ENCODE results near the gene TAP1. TPM values are rescaled to one million over a fixed set of nuclear protein-coding genes. Genes with fewer than 3 reads are reported as not detected.

Gene TAP1
- polyA plus RNA-seq, 2 donors = 29.3 to 34.2 TPM

- Histone ChIP-seq H3K9me3 (ENCODE audit: control insufficient read depth in 2 of 2, insufficient read depth in 1 of 2, low read depth in 1 of 2, low read length in 1 of 2) (no peaks in the 10 kb centered on the region), H3K4me3 (ENCODE audit: low read depth in 1 of 2, low read length in 2 of 2) (no peak overlapping the region), H3K27me3 (ENCODE audit: control insufficient read depth in 1 of 2, insufficient read depth in 2 of 2, low read length in 2 of 2) (no peaks in the 10 kb centered on the region), H3K4me1 (ENCODE audit: control insufficient read depth in 2 of 2, insufficient read depth in 2 of 2, low read length in 1 of 2) (peaks cover 2 to 12% of the 10 kb centered on the region in 2 donors), H3K27ac (ENCODE audit: low read depth in 2 of 2, low read length in 1 of 2) (no peak overlapping the region), H3K36me3 (ENCODE audit: control insufficient read depth in 2 of 2, insufficient read depth in 2 of 2, low read length in 1 of 2) (peaks cover 7 to 17% of the 10 kb centered on the region in 2 donors)
- WGBS, 2 donors = 87 to 89% methylated on average over 6 of the region's 6 CpGs
These were observed 11.4 kb downstream of the TAP1 start for GRCh38 chr6:32842021-32842650.

DNA sequence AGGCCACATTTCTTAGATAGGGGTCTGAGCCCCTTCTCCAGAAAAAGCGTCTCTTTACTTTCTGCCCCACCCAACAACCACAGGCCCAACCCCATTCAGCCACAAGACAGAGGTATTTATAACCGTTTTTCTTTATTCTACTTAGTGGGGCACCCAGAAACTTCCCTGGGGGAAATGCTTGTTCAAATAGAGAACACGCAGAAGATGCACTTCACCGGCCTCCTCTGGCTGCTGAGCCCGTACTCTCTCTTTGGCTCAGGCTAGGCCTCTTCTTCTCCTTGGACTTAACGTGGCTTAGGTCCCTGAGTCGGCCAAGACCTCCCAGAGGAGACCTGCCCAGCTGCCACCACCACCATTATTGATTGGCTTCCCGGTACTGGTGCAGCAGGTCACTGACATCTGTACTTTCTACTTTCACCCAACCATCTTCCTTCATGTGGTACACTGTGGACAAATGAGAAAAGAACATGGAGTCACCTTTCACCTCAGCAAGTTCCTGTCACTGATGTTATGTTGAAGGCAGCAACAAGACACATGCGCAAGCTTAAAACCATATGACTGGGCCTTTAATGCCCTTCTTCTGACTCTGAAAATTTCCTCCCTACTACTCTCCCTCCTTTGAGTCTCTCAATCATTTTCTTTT, 12.8 kb downstream of the TAP1 start:
- no peaks in the 10 kb centered on the region for H3K27me3 ChIP-seq (ENCODE audit: control insufficient read depth in 1 of 2, insufficient read depth in 2 of 2, low read length in 2 of 2)
- H3K36me3 ChIP-seq (ENCODE audit: control insufficient read depth in 2 of 2, insufficient read depth in 2 of 2, low read length in 1 of 2) = peaks cover 4 to 14% of the 10 kb centered on the region in 2 donors
- peaks cover 2 to 12% of the 10 kb centered on the region in 2 donors for H3K4me1 ChIP-seq (ENCODE audit: control insufficient read depth in 2 of 2, insufficient read depth in 2 of 2, low read length in 1 of 2)
- no peaks in the 10 kb centered on the region for H3K9me3 ChIP-seq (ENCODE audit: control insufficient read depth in 2 of 2, insufficient read depth in 1 of 2, low read depth in 1 of 2, low read length in 1 of 2)
- H3K27ac ChIP-seq (ENCODE audit: low read depth in 2 of 2, low read length in 1 of 2) = no peak overlapping the region
- H3K4me3 ChIP-seq (ENCODE audit: low read depth in 1 of 2, low read length in 2 of 2) = no peak overlapping the region
- 80 to 82% methylated on average over 9 of the region's 9 CpGs for WGBS, 2 donors

DNA sequence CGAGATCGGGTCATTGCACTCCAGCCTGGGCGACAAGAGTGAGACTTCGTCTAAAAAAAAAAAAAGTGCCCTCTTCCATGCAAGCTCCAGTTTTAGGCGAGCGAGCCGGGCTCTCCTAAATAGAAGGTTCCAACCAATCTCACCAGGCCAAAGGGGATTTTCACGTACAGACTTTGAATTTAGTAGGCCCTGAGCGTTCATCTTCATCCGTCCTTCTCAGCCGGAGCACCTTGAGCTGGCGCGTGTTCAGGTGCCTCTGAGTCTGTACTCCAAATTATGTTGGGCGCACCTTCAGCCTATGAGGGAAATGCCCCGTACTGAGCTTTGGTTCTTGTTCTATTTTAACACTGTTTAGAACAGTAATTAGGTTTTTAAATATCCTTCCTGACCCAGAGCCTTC, 14.1 kb downstream of the TAP1 start:
- H3K36me3 ChIP-seq (ENCODE audit: control insufficient read depth in 2 of 2, insufficient read depth in 2 of 2, low read length in 1 of 2) = peaks cover 0 to 20% of the 10 kb centered on the region in 2 donors
- no peaks in the 10 kb centered on the region for H3K9me3 ChIP-seq (ENCODE audit: control insufficient read depth in 2 of 2, insufficient read depth in 1 of 2, low read depth in 1 of 2, low read length in 1 of 2)
- 86 to 87% methylated on average over 15 of the region's 15 CpGs for WGBS, 2 donors
- no peak overlapping the region for H3K27ac ChIP-seq (ENCODE audit: low read depth in 2 of 2, low read length in 1 of 2)
- no peaks in the 10 kb centered on the region for H3K27me3 ChIP-seq (ENCODE audit: control insufficient read depth in 1 of 2, insufficient read depth in 2 of 2, low read length in 2 of 2)
- no peak overlapping the region for H3K4me3 ChIP-seq (ENCODE audit: low read depth in 1 of 2, low read length in 2 of 2)
- H3K4me1 ChIP-seq (ENCODE audit: control insufficient read depth in 2 of 2, insufficient read depth in 2 of 2, low read length in 1 of 2) = peaks cover 2 to 12% of the 10 kb centered on the region in 2 donors

- H3K27me3 ChIP-seq (ENCODE audit: control insufficient read depth in 1 of 2, insufficient read depth in 2 of 2, low read length in 2 of 2) = no peaks in the 10 kb centered on the region
- peaks cover 0 to 20% of the 10 kb centered on the region in 2 donors for H3K36me3 ChIP-seq (ENCODE audit: control insufficient read depth in 2 of 2, insufficient read depth in 2 of 2, low read length in 1 of 2)
- no peaks in the 10 kb centered on the region for H3K9me3 ChIP-seq (ENCODE audit: control insufficient read depth in 2 of 2, insufficient read depth in 1 of 2, low read depth in 1 of 2, low read length in 1 of 2)
- H3K4me3 ChIP-seq (ENCODE audit: low read depth in 1 of 2, low read length in 2 of 2) = peak within 1 kb of the TSS; percentile 79 to 81
- 0% methylated on average over 57 of the region's 57 CpGs for WGBS, 2 donors
- H3K4me1 ChIP-seq (ENCODE audit: control insufficient read depth in 2 of 2, insufficient read depth in 2 of 2, low read length in 1 of 2) = peaks cover 2 to 12% of the 10 kb centered on the region in 2 donors
- peak within 1 kb of the TSS; percentile 96 to 99 for H3K27ac ChIP-seq (ENCODE audit: low read depth in 2 of 2, low read length in 1 of 2)
These were observed 15.2 kb downstream of the TAP1 start, which contains the start of gene TAP2 for GRCh38 chr6:32838114-32838958. TSS of gene TAP2 (minus strand) at chr6:32838739. CDS start at chr6:32838233, 506 bp downstream.

DNA sequence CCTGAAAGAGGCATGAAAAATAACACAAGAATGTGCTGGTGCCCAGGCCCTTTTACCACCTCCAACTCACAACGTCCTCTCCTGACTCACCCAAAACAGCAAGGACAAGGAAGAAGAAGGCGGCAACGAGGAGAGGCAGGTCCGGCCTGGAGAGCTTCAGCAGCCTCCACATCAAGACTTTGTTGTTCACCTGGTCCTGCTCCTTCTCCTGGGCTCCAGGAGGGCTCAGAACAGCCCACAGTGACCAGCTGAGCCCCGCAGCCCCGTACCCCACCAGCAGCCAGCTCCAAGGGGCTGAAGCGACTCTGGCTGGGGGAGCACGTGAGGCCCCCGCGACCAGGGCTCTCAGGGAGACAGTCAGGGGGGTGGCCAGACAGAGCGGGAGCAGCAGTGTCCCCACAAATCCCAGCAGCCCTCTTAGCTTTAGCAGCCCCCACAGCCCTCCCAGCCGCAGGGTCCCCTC, 15.8 kb downstream of the TAP1 start:
- WGBS, 2 donors = 12 to 15% methylated on average over 12 of the region's 12 CpGs
- peaks cover 0 to 20% of the 10 kb centered on the region in 2 donors for H3K36me3 ChIP-seq (ENCODE audit: control insufficient read depth in 2 of 2, insufficient read depth in 2 of 2, low read length in 1 of 2)
- peak overlapping the region; percentile 79 to 81 for H3K4me3 ChIP-seq (ENCODE audit: low read depth in 1 of 2, low read length in 2 of 2)
- H3K27ac ChIP-seq (ENCODE audit: low read depth in 2 of 2, low read length in 1 of 2) = peak overlapping the region; percentile 96 to 99
- peaks cover 2 to 12% of the 10 kb centered on the region in 2 donors for H3K4me1 ChIP-seq (ENCODE audit: control insufficient read depth in 2 of 2, insufficient read depth in 2 of 2, low read length in 1 of 2)
- no peaks in the 10 kb centered on the region for H3K27me3 ChIP-seq (ENCODE audit: control insufficient read depth in 1 of 2, insufficient read depth in 2 of 2, low read length in 2 of 2)
- H3K9me3 ChIP-seq (ENCODE audit: control insufficient read depth in 2 of 2, insufficient read depth in 1 of 2, low read depth in 1 of 2, low read length in 1 of 2) = no peaks in the 10 kb centered on the region

DNA sequence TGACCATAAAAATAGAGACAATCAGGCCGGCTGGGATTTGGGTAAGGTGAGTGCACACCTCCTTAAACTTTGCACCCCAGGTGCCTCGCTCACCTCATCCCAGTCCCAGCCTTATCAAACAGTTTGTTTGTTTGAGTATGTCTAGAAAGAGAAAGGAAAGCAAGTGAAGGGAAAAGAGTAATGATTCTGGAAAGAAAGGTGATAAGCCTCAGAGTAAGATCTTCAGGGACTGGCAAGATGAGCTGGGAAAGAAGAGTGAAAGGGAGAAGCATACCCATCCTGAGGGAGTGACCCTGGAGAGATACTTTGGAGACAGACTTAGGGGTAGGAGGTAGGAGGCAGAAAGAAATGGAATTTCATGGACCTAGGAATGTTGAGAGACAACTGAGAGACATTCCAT, 16.6 kb downstream of the TAP1 start:
- H3K27ac ChIP-seq (ENCODE audit: low read depth in 2 of 2, low read length in 1 of 2) = no peak overlapping the region
- H3K27me3 ChIP-seq (ENCODE audit: control insufficient read depth in 1 of 2, insufficient read depth in 2 of 2, low read length in 2 of 2) = no peaks in the 10 kb centered on the region
- H3K9me3 ChIP-seq (ENCODE audit: control insufficient read depth in 2 of 2, insufficient read depth in 1 of 2, low read depth in 1 of 2, low read length in 1 of 2) = no peaks in the 10 kb centered on the region
- H3K4me1 ChIP-seq (ENCODE audit: control insufficient read depth in 2 of 2, insufficient read depth in 2 of 2, low read length in 1 of 2) = peaks cover 2 to 6% of the 10 kb centered on the region in 2 donors
- peaks cover 0 to 21% of the 10 kb centered on the region in 2 donors for H3K36me3 ChIP-seq (ENCODE audit: control insufficient read depth in 2 of 2, insufficient read depth in 2 of 2, low read length in 1 of 2)
- WGBS, 2 donors = 82 to 88% methylated on average over 2 of the region's 2 CpGs
- H3K4me3 ChIP-seq (ENCODE audit: low read depth in 1 of 2, low read length in 2 of 2) = no peak overlapping the region

DNA sequence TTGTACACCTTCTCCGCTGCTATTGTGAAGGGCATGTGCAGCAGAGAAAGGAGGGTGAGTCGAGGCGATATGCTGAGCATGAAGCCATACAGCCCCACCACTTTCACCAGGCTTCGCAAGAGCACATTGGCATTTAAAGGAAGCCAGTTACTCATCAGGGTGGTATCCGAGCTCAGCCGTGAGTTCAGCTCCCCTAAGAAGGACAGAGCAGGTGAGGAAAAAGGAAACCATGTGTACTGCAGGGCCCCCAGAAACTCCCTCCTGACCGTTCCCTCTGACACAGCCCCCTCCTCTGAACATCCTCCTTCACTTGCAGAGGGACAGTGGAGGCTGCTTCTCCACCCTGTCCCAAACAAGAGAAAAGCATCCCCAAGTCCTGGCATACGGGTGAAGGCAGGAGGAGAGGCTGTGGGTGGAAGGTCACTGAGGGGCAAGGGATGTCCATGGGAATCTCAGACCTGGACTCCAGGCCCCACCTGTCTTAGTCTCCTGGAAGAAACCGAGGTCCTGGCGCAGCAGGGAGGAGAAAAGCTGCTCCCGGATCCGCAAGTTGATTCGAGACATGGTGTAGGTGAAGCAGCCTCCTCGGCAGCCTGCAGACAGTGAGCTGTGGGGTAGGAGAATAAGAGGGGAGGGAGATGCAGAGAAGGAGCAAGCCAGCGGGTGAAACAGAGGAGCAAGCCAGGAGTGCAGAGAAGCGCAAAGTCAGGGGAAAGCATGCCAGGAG, 18.2 kb downstream of the TAP1 start:
- Histone ChIP-seq H3K9me3 (ENCODE audit: control insufficient read depth in 2 of 2, insufficient read depth in 1 of 2, low read depth in 1 of 2, low read length in 1 of 2) (no peaks in the 10 kb centered on the region), H3K4me1 (ENCODE audit: control insufficient read depth in 2 of 2, insufficient read depth in 2 of 2, low read length in 1 of 2) (peaks cover 2 to 5% of the 10 kb centered on the region in 2 donors), H3K4me3 (ENCODE audit: low read depth in 1 of 2, low read length in 2 of 2) (no peak overlapping the region), H3K36me3 (ENCODE audit: control insufficient read depth in 2 of 2, insufficient read depth in 2 of 2, low read length in 1 of 2) (peaks cover 3 to 18% of the 10 kb centered on the region in 2 donors), H3K27me3 (ENCODE audit: control insufficient read depth in 1 of 2, insufficient read depth in 2 of 2, low read length in 2 of 2) (no peaks in the 10 kb centered on the region), H3K27ac (ENCODE audit: low read depth in 2 of 2, low read length in 1 of 2) (no peak overlapping the region)
- 95% methylated on average over 16 of the region's 16 CpGs for WGBS, 2 donors

DNA sequence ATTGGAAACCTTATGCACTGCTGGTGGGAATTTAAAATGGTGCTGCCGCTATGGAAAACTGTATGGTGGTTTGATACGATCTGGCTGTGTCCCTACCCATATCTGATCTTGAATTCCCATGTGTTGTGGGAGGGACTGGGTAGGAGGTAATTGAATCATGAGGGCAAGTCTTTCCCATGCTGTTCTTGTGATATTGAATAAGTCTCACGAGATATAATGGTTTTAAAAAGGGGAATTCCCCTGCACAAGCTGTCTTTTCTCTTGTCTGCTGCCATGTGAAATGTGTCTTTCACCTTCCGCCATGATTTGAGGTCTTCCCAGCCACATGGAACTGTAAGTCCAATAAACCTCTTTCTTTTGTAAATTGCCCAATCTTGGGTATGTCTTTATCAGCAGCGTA, 19.8 kb downstream of the TAP1 start:
- Histone ChIP-seq H3K27me3 (ENCODE audit: control insufficient read depth in 1 of 2, insufficient read depth in 2 of 2, low read length in 2 of 2) (no peaks in the 10 kb centered on the region), H3K9me3 (ENCODE audit: control insufficient read depth in 2 of 2, insufficient read depth in 1 of 2, low read depth in 1 of 2, low read length in 1 of 2) (no peaks in the 10 kb centered on the region), H3K4me1 (ENCODE audit: control insufficient read depth in 2 of 2, insufficient read depth in 2 of 2, low read length in 1 of 2) (peaks cover 2 to 5% of the 10 kb centered on the region in 2 donors), H3K4me3 (ENCODE audit: low read depth in 1 of 2, low read length in 2 of 2) (no peak overlapping the region), H3K36me3 (ENCODE audit: control insufficient read depth in 2 of 2, insufficient read depth in 2 of 2, low read length in 1 of 2) (peaks cover 9 to 35% of the 10 kb centered on the region in 2 donors), H3K27ac (ENCODE audit: low read depth in 2 of 2, low read length in 1 of 2) (no peak overlapping the region)
- 86 to 87% methylated on average over 5 of the region's 5 CpGs for WGBS, 2 donors

DNA sequence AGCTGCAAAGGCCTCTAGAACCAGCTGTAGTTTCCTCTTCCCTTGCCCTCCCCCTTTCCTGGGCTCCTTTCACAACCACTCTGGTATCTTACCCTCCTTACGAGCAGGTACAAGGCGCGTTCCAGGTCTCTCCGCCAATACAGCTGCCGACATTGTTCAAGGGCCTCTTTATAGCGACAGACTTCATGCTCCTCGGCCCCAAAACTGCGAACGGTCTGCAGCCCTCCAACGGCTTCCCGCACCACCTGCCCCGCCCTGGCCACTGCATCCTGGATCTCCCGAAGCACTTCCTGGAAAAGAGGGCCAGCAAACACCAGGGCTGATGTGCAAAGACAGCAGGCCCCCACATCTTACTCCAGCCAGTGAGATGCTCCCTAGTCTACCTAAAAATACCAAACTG, 21.0 kb downstream of the TAP1 start:
- Histone ChIP-seq H3K27me3 (ENCODE audit: control insufficient read depth in 1 of 2, insufficient read depth in 2 of 2, low read length in 2 of 2) (no peaks in the 10 kb centered on the region), H3K9me3 (ENCODE audit: control insufficient read depth in 2 of 2, insufficient read depth in 1 of 2, low read depth in 1 of 2, low read length in 1 of 2) (no peaks in the 10 kb centered on the region), H3K4me3 (ENCODE audit: low read depth in 1 of 2, low read length in 2 of 2) (no peak overlapping the region), H3K36me3 (ENCODE audit: control insufficient read depth in 2 of 2, insufficient read depth in 2 of 2, low read length in 1 of 2) (peaks cover 11 to 37% of the 10 kb centered on the region in 2 donors), H3K27ac (ENCODE audit: low read depth in 2 of 2, low read length in 1 of 2) (no peak overlapping the region), H3K4me1 (ENCODE audit: control insufficient read depth in 2 of 2, insufficient read depth in 2 of 2, low read length in 1 of 2) (peaks cover 0 to 3% of the 10 kb centered on the region in 2 donors)
- 86% methylated on average over 13 of the region's 13 CpGs for WGBS, 2 donors

Measured in esophagus (tissue), 2 donors.